ENCODE results near the gene KIRREL1.

Gene KIRREL1

DNA sequence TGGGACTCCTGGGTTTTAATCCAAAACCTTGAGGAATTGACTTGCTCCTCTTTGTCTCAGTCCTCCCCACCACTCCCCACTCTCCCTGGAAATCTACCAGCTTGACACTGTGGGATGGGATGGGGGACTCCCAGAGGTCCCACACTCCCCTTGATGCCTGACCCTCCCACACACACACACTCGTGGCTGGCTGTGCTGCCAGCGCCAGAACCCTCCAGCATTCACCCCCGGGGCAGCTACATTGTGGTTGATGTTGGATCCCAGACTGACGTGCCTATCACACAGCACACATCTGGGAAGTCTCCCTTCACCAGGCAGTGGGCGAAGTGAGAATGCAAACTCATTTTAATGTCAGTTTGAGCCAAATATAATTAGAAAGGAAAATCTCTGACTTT, 10.0 kb downstream of the KIRREL1 start:
- TF ChIP-seq ZNF565 (CRISPR knock-in tag; conservative IDR thresholded peaks at IDR 0.05; ENCODE audit: low read depth) (no peak), OSR1 (CRISPR knock-in tag; IDR thresholded peaks at IDR 0.05) (no peak), ISL1 (CRISPR knock-in tag; IDR thresholded peaks at IDR 0.05) (no peak), ZFP3 (CRISPR knock-in tag; IDR thresholded peaks at IDR 0.05) (no peak), RARB (CRISPR knock-in tag; IDR thresholded peaks at IDR 0.05) (no peak), TOX (CRISPR knock-in tag; IDR thresholded peaks at IDR 0.05; ENCODE audit: borderline replicate concordance) (no peak), GLIS3 (CRISPR knock-in tag; IDR thresholded peaks at IDR 0.05) (no peak), SNAI2 (CRISPR knock-in tag; IDR thresholded peaks at IDR 0.05) (no peak), ESRRG (CRISPR knock-in tag; IDR thresholded peaks at IDR 0.05) (no peak), ARNTL (CRISPR knock-in tag; IDR thresholded peaks at IDR 0.05; ENCODE audit: borderline replicate concordance, low read depth) (no peak), ZNF70 (CRISPR knock-in tag; IDR thresholded peaks at IDR 0.05) (no peak), PATZ1 (CRISPR knock-in tag; IDR thresholded peaks at IDR 0.05; ENCODE audit: borderline replicate concordance) (no peak), BACH2 (CRISPR knock-in tag; IDR thresholded peaks at IDR 0.05; ENCODE audit: borderline replicate concordance) (no peak), ZC3H10 (CRISPR knock-in tag; IDR thresholded peaks at IDR 0.05) (no peak; the same call in 1 of the 2 replicates), ZNF8 (CRISPR knock-in tag; IDR thresholded peaks at IDR 0.05) (no peak)
- TF ChIP-seq, protein P1, sequence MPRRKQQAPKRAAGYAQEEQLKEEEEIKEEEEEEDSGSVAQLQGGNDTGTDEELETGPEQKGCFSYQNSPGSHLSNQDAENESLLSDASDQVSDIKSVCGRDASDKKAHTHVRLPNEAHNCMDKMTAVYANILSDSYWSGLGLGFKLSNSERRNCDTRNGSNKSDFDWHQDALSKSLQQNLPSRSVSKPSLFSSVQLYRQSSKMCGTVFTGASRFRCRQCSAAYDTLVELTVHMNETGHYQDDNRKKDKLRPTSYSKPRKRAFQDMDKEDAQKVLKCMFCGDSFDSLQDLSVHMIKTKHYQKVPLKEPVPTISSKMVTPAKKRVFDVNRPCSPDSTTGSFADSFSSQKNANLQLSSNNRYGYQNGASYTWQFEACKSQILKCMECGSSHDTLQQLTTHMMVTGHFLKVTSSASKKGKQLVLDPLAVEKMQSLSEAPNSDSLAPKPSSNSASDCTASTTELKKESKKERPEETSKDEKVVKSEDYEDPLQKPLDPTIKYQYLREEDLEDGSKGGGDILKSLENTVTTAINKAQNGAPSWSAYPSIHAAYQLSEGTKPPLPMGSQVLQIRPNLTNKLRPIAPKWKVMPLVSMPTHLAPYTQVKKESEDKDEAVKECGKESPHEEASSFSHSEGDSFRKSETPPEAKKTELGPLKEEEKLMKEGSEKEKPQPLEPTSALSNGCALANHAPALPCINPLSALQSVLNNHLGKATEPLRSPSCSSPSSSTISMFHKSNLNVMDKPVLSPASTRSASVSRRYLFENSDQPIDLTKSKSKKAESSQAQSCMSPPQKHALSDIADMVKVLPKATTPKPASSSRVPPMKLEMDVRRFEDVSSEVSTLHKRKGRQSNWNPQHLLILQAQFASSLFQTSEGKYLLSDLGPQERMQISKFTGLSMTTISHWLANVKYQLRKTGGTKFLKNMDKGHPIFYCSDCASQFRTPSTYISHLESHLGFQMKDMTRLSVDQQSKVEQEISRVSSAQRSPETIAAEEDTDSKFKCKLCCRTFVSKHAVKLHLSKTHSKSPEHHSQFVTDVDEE (CRISPR knock-in tag; IDR thresholded peaks at IDR 0.05) = no peak
- TF ChIP-seq, protein P2, sequence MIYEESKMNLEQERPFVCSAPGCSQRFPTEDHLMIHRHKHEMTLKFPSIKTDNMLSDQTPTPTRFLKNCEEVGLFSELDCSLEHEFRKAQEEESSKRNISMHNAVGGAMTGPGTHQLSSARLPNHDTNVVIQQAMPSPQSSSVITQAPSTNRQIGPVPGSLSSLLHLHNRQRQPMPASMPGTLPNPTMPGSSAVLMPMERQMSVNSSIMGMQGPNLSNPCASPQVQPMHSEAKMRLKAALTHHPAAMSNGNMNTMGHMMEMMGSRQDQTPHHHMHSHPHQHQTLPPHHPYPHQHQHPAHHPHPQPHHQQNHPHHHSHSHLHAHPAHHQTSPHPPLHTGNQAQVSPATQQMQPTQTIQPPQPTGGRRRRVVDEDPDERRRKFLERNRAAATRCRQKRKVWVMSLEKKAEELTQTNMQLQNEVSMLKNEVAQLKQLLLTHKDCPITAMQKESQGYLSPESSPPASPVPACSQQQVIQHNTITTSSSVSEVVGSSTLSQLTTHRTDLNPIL (CRISPR knock-in tag; IDR thresholded peaks at IDR 0.05; ENCODE audit: low read depth) = no peak
- TF ChIP-seq, protein P3, sequence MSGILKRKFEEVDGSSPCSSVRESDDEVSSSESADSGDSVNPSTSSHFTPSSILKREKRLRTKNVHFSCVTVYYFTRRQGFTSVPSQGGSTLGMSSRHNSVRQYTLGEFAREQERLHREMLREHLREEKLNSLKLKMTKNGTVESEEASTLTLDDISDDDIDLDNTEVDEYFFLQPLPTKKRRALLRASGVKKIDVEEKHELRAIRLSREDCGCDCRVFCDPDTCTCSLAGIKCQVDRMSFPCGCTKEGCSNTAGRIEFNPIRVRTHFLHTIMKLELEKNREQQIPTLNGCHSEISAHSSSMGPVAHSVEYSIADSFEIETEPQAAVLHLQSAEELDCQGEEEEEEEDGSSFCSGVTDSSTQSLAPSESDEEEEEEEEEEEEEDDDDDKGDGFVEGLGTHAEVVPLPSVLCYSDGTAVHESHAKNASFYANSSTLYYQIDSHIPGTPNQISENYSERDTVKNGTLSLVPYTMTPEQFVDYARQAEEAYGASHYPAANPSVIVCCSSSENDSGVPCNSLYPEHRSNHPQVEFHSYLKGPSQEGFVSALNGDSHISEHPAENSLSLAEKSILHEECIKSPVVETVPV (CRISPR knock-in tag; IDR thresholded peaks at IDR 0.05) = no peak
- ATAC-seq = peak; percentile 43

DNA sequence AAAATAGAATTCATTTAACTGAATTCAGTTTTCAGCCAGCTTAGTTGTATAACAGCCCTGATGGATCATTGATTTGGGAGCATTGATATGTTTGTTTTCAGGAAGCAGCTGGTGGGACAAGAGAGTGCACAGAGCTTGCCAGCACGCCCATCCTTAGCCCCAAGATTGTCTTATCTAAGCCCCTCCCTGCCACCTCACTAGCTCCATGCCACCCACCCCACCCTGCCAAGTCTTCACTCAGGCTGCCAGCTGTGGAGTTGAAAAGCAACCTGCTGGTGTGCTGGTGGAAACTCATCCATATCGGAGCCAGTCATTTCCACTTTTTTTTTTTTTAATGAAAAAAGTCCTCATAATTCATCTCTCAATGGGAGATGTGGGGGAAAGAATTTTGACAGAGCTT, 11.8 kb downstream of the KIRREL1 start:
- no peak for TF ChIP-seq TOX (CRISPR knock-in tag; IDR thresholded peaks at IDR 0.05; ENCODE audit: borderline replicate concordance)
- TF ChIP-seq, protein P2 (CRISPR knock-in tag; IDR thresholded peaks at IDR 0.05; ENCODE audit: low read depth) = no peak
- TF ChIP-seq, protein P3 (CRISPR knock-in tag; IDR thresholded peaks at IDR 0.05) = no peak
- no peak for TF ChIP-seq GLIS3 (CRISPR knock-in tag; IDR thresholded peaks at IDR 0.05)
- TF ChIP-seq, protein P1 (CRISPR knock-in tag; IDR thresholded peaks at IDR 0.05) = no peak
- no peak for TF ChIP-seq POU6F1 (CRISPR knock-in tag; IDR thresholded peaks at IDR 0.05; ENCODE audit: borderline replicate concordance, low read depth)
- ATAC-seq = no peak
